ENCODE results near the gene ZSCAN12. TPM values are rescaled to one million over a fixed set of nuclear protein-coding genes. Genes with fewer than 3 reads are reported as not detected.

The ZSCAN12 gene
- 1.2 and 1.7 TPM in 2 replicates for total RNA-seq (2014; rRNA removed; shearing (Covaris generic))

DNA sequence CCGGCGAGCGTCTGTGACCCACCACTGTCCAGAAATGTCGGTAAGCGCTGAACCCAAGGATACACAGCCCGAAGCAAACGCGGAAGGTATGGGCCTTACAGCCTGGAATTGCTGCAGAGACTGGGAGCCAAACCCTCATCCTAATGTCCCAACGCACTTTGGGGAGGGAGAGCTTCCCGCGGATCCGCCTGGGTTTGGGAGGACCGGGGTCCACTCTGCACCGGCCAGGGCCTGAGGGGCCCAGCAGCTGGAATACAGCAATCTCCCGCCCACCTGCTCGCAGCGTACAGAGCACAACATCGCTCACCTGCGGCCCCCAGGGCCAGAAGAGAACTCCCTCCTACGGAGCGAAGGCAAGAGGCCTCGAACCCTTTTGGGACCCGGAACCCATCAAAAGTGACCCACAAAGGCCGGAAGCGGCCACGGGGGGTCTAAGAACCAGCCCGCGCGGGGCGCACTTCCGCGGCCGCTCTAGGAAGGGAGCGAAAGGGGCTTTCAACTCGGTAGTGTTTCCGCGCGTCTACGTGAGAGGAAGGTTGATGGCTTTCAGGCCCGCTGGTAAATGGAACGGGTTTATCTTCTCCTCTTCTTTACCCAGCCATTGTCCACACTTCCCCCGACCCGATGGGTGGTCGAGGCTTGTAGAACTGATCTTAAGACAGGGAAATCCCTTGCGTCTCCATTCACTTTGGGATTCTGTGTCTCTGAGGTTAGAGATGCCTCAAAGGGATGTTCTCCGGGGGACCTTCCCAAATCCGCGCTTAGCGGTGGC lies at the start of gene ZSCAN12:
ZSCAN12 (minus strand) TSS at position 398 of the 772 bp plus-strand sequence. CDS start 1,342 bp downstream, outside the sequence.

DNA sequence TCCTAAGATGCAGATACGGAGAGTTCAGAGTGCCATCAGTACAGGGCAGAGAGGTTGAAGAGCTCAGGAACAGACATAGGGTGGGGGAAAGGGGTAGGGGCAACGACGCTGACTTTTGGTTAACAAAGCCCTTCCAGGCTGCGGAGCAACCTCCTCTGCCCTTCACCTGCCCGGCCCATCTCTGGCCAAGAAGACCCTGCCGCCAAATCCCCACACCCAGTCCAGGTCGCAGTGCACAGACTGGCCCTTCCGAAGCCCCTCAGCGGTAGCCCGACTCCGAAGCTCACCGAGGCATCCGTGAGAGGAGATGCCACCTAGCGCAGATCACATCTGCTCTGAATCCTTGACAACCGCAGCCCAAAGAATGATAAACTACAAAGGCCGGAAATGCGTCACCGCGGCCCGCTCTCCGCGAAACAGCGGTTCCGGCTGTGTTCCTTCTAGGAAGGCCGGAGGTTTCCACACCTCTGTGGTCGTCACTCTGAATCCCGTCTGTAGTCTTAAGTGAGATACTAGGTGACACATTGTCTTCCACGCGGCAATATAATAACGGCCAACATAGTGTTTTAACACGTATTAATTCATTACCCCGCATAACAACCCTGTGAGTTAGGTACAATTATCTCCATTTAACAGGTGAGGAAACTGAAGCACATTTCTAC lies 43.7 kb upstream of the ZSCAN12 start, which contains the start of gene ZSCAN23:
ZSCAN23 (minus strand) TSS at position 380 of the 662 bp plus-strand sequence. CDS start 7,225 bp downstream, outside the sequence.

DNA sequence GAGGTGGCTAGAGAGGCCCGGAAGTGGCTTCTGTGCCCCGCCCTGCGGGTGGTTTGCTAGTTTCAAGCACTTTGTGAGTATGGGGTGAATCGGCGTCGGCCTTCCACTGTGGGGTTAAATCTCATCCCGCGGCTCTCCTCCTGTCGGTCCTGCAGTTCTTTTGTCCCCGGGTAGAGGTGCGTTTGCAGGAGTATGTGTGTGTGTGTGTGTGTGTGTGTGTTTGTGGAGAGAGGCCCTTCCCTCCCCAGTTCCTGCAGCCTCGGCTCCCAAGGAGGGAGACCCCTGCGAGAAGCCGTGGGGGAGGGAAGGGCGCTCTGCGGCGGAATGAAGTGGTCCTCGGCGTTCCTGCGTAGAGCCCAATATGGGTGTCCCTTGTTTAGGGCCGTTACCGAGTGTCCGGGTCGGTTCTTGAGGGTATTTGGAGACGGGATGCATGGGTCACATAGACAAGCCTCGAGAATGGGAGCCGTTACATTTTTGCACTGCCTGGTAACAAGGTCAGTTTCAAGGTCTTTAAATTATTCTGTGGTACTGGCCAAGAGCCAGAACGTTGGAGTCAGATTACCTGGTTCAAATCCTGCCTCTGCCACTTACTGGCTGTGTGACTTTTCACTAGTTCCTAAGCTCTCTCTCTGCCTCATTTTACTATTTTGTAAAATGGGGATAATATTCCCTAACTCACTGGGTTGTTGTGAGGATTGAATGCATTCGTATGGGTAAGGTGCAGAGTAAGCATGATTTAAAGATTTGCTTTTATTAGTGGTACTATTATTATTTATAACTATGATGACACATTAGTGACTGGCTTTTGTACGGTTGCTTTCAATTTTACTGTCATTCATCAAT lies 49.4 kb downstream of the ZSCAN12 start, which contains the start of gene ZKSCAN3:
ZKSCAN3 (plus strand) TSS at position 56 of the 846 bp plus-strand sequence. CDS start 9,640 bp downstream, outside the sequence.

DNA sequence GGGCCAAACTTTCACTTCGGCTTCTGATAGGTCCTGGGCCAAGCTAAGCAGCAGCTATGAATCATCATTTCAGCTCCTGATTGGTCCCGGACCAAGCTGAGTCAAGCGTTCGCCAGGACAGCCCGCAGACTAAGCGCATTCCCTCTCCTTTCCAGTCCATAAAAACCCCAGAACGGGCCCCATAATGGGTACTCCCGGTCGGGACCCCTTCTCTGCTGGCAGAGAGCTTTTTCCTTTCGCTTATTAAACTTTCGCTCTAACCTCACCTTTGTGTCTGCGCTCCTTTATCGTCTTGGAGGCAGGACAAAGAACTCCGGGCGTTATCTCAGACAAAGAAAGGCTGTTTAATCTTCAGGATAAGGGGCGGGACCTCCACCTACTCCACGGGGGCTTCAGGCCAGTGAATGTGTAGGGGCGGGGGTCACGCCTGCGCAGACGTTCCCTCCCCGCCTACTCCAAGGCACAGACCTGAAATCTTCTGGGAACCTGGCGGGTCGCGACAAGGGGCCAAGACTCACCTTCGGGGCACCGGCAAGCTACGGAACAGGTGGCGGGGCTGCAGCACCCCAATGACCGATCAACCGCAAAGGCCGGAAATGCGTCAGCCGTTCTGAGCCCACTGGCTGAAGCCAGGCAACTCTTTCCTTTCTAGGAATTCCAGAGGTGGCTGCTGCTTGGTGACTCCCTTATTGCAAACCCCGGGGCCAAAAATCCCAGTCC lies 63.8 kb downstream of the ZSCAN12 start, which contains the start of gene ZSCAN31:
ZSCAN31 (minus strand) TSS at position 585 of the 720 bp plus-strand sequence. CDS start 6,465 bp downstream, outside the sequence.

Small RNAs within 50 kb of the gene (small RNA-seq; reads per million reads assigned to genes)
- not detected for gene RNU2-45P

Other genes with a start within 250 kb of the ZSCAN12 start
- 5.1 and 7.4 TPM in 2 replicates for gene ZSCAN9, start 174.5 kb downstream of the ZSCAN12 start, total RNA-seq (2014; rRNA removed; shearing (Covaris generic))
- gene ZKSCAN4, start 147.5 kb downstream of the ZSCAN12 start, total RNA-seq (2014; rRNA removed; shearing (Covaris generic)): 1.2 and 1.5 TPM in 2 replicates
- not detected in 2 replicates for gene NKAPL, start 140.4 kb downstream of the ZSCAN12 start, total RNA-seq (2014; rRNA removed; shearing (Covaris generic))
- 7.3 and 8.7 TPM in 2 replicates for gene ZSCAN26, start 132.6 kb downstream of the ZSCAN12 start, total RNA-seq (2014; rRNA removed; shearing (Covaris generic))
- 2.0 and 3.2 TPM in 2 replicates for gene PGBD1, start 118.2 kb downstream of the ZSCAN12 start, total RNA-seq (2014; rRNA removed; shearing (Covaris generic))
- gene ZSCAN31, start 63.6 kb downstream of the ZSCAN12 start, total RNA-seq (2014; rRNA removed; shearing (Covaris generic)): 2.0 and 2.1 TPM in 2 replicates
- gene ZKSCAN3, start 49.8 kb downstream of the ZSCAN12 start, total RNA-seq (2014; rRNA removed; shearing (Covaris generic)): 0.88 and 1.8 TPM in 2 replicates
- not detected in 2 replicates for gene ZSCAN23, start 43.7 kb upstream of the ZSCAN12 start, total RNA-seq (2014; rRNA removed; shearing (Covaris generic))
- gene GPX6, start 116.0 kb upstream of the ZSCAN12 start, total RNA-seq (2014; rRNA removed; shearing (Covaris generic)): not detected in 2 replicates
- gene GPX5, start 126.1 kb upstream of the ZSCAN12 start, total RNA-seq (2014; rRNA removed; shearing (Covaris generic)): not detected in 2 replicates

Data from A375 (cell line).